Upper lobe of left lung (tissue), 4 donors: Measurements from ENCODE around the gene KRTAP19-2.

Source experiments
- POLR2A ChIP-seq, 4 donors: fragments of 450-650 bp; IDR thresholded peaks; one replicate each; pipeline ENCODE4 v1.5.1; 2016 to 2017; ENCODE audit warnings: antibody characterized with exemption in 4 of 4, mild to moderate bottlenecking in 2 of 4
- POLR2AphosphoS5 ChIP-seq, 2 donors: sonication (generic); formaldehyde crosslinking; IDR thresholded peaks; one replicate each; pipeline ENCODE4 v1.5.1; 2017; ENCODE audit warnings: antibody characterized with exemption in 2 of 2
- TF ChIP-seq, protein P1 (sequence below), 6 experiments: fragments of 450-650 bp in 4 of 6; fragments of 200-600 bp in 2 of 6; sonication (generic) in 2 of 6; IDR thresholded peaks; one replicate each; pipeline ENCODE4 v1.5.1; 2016 to 2019; ENCODE audit warnings: antibody characterized with exemption in 6 of 6

DNA sequence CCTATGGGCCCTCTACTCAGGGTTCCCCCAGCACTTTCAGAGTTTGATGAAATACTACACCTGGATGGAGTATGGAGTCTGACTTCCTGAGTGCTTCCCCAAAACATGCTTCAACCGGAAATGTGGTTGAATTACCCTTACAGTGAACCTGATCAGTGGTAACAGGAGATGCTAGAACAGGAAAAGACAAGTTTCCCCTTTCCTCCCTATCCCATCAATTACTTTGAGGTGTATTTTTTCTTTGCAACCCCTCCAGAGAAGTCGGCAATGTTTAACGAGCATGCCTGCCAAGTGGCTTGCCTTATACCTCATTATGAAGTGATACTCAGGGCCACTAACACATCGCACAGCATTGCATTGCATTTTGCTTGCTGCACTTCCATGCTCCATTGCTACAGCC is 40.2 kb downstream of the KRTAP19-2 start:
- TF ChIP-seq POLR2AphosphoS5 (IDR thresholded peaks at IDR 0.05) = no peak
- TF ChIP-seq POLR2A (IDR thresholded peaks at IDR 0.05) = no peak
- TF ChIP-seq, protein P1, sequence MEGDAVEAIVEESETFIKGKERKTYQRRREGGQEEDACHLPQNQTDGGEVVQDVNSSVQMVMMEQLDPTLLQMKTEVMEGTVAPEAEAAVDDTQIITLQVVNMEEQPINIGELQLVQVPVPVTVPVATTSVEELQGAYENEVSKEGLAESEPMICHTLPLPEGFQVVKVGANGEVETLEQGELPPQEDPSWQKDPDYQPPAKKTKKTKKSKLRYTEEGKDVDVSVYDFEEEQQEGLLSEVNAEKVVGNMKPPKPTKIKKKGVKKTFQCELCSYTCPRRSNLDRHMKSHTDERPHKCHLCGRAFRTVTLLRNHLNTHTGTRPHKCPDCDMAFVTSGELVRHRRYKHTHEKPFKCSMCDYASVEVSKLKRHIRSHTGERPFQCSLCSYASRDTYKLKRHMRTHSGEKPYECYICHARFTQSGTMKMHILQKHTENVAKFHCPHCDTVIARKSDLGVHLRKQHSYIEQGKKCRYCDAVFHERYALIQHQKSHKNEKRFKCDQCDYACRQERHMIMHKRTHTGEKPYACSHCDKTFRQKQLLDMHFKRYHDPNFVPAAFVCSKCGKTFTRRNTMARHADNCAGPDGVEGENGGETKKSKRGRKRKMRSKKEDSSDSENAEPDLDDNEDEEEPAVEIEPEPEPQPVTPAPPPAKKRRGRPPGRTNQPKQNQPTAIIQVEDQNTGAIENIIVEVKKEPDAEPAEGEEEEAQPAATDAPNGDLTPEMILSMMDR (IDR thresholded peaks at IDR 0.05) = no peak
